Spleen (tissue), 11 donors: Measurements from ENCODE around the gene ERC1. TPM values are rescaled to one million over a fixed set of nuclear protein-coding genes. Genes with fewer than 3 reads are reported as not detected.

ENCODE experiments used
- DNase-seq: peaks from one replicate; pipeline ENCODE4 v3.0.0-alpha.2; 2020
- H3K27ac ChIP-seq, 8 donors: fragments of 200-600 bp; sonication (generic) in 7 of 8; 1 replicate in 4 of 8; 2 replicates in 4 of 8; pipeline versions ENCODE4 v1.5.0 to v1.8.0; 2016 to 2021; ENCODE audit warnings: inconsistent platforms in 4 of 8, mild to moderate bottlenecking in 4 of 8, moderate library complexity in 1 of 8
- H3K27me3 ChIP-seq, 7 donors: fragments of 200-600 bp; sonication (generic) in 6 of 7; replicated peaks in 1 of 7; 1 replicate in 4 of 7; 2 replicates in 3 of 7; pipeline versions ENCODE4 v1.5.0 to v1.8.0; 2016 to 2021; ENCODE audit warnings: inconsistent platforms in 3 of 7, mild to moderate bottlenecking in 1 of 7
- H3K36me3 ChIP-seq, 6 donors: fragments of 200-600 bp; sonication (generic) in 5 of 6; 1 replicate in 4 of 6; 2 replicates in 2 of 6; pipeline versions ENCODE4 v1.5.0 to v1.8.0; 2016 to 2021; ENCODE audit warnings: inconsistent platforms in 2 of 6
- H3K4me1 ChIP-seq, 6 donors: fragments of 200-600 bp; sonication (generic) in 5 of 6; 1 replicate in 3 of 6; 2 replicates in 3 of 6; pipeline versions ENCODE4 v1.5.0 to v1.8.0; 2016 to 2021; ENCODE audit warnings: inconsistent platforms in 3 of 6
- H3K4me3 ChIP-seq, 8 donors: fragments of 200-600 bp; sonication (generic) in 7 of 8; 1 replicate in 4 of 8; 2 replicates in 4 of 8; pipeline versions ENCODE4 v1.5.0 to v1.8.0; 2016 to 2021; ENCODE audit warnings: inconsistent platforms in 4 of 8, mild to moderate bottlenecking in 4 of 8, moderate library complexity in 2 of 8
- H3K9me3 ChIP-seq, 8 donors: fragments of 200-600 bp; sonication (generic) in 7 of 8; 1 replicate in 4 of 8; 2 replicates in 4 of 8; pipeline versions ENCODE4 v1.5.0 to v1.8.0; 2016 to 2021; ENCODE audit warnings: inconsistent platforms in 4 of 8
- CTCF ChIP-seq, 11 experiments: fragments of 200-600 bp in 7 of 11; fragments of 450-650 bp in 4 of 11; sonication (generic) in 4 of 11; IDR thresholded peaks in 8 of 11; conservative IDR thresholded peaks in 3 of 11; 1 replicate in 7 of 11; 2 replicates in 4 of 11; pipeline versions ENCODE4 v1.4.0 to v1.8.0; 2016 to 2021; ENCODE audit warnings: antibody characterized with exemption in 11 of 11, inconsistent platforms in 4 of 11, mild to moderate bottlenecking in 1 of 11
- POLR2A ChIP-seq, 3 donors: fragments of 450-650 bp; IDR thresholded peaks; one replicate each; pipeline ENCODE4 v1.5.1; 2017; ENCODE audit warnings: antibody characterized with exemption in 3 of 3, mild to moderate bottlenecking in 1 of 3
- POLR2AphosphoS5 ChIP-seq, 3 donors: sonication (generic); formaldehyde crosslinking; IDR thresholded peaks; one replicate each; pipeline ENCODE4 v1.5.1; 2017; ENCODE audit warnings: antibody characterized with exemption in 3 of 3
- WGBS, 5 donors: extraction: QIAGEN DNeasy Blood & Tissue Kit in 3 of 5; methylation state at CpG; one replicate each; pipeline versions ENCODE4 v1.1.5 to v1.1.7; 2013 to 2018; 5-methylcytosine and 5-hydroxymethylcytosine counted together
- intact Hi-C: fragments of 100-400 bp; cut with DNase I; formaldehyde crosslinking; loops from one replicate; pipeline ENCODE4 v1.15.0; 2023; ENCODE audit warnings: low total_unique reads
- polyA plus RNA-seq, 3 donors: library from polyadenylated mRNA; stranded (reverse); fragments of 200-250 nt; gene quantifications; one replicate each; pipeline ENCODE4 v1.2.1, GENCODE V29; 2013
- total RNA-seq, 7 donors: library from RNA; depleted of rRNA in 3 of 7; stranded (reverse); fragments of >200 nt in 3 of 7; fragmentation: NEBNext Ultra II Directional in 4 of 7; extraction: Animal tissue kit (Norgen Biotek cat#: 25700) in 4 of 7; gene quantifications; one replicate each; pipeline versions ENCODE4 v1.1.0 to v1.2.1, GENCODE V29; 2016 to 2021
- donor health status: healthy with polysubstance abuse.
- donor health status: DM: no; HTN: no; CAD: no; lungs with moderate emphysema.
- donor health status: DM: no; HTN: no; CAD: no.
- donor health status: Bipolar disorder and iron deficiency.
- donor health status: healthy.
- donor health status: DM: no; HTN: no; CAD: no.
- donor health status: DM: yes; HTN: yes; CAD: no.

The ERC1 gene
- total and polyA plus RNA-seq, 10 donors, result 1.2 to 73.4 (median 42.6) TPM

GRCh38 chr12:1053690-1054089 lies 62.7 kb downstream of the ERC1 start:
- H3K9me3 ChIP-seq, result peaks cover 0 to 11% (median 9%) of the 10 kb centered on the region in 8 donors
- H3K4me1 ChIP-seq, result peaks cover 0 to 24% (median 8%) of the 10 kb centered on the region in 6 donors
- no peak overlapping the region for H3K4me3 ChIP-seq
- H3K36me3 ChIP-seq, result no peaks in the 10 kb centered on the region
- intact Hi-C loops, result no loop called here
- no peak for TF ChIP-seq POLR2AphosphoS5 (IDR thresholded peaks at IDR 0.05)
- TF ChIP-seq POLR2A (IDR thresholded peaks at IDR 0.05), result no peak
- TF ChIP-seq CTCF (IDR thresholded peaks at IDR 0.05 in 8 of 11, conservative IDR thresholded peaks at IDR 0.05 in 3 of 11), result no peak
- H3K27ac ChIP-seq, result no peak overlapping the region
- no peak for DNase-seq
- no peaks in the 10 kb centered on the region for H3K27me3 ChIP-seq

GRCh38 chr12:1054117-1054870 lies 63.3 kb downstream of the ERC1 start:
- Histone ChIP-seq H3K9me3 (peaks cover 0 to 17% (median 16%) of the 10 kb centered on the region in 8 donors), H3K27ac (no peak overlapping the region), H3K27me3 (no peaks in the 10 kb centered on the region), H3K4me1 (peaks cover 0 to 22% (median 5%) of the 10 kb centered on the region in 6 donors), H3K4me3 (no peak overlapping the region), H3K36me3 (no peaks in the 10 kb centered on the region)
- intact Hi-C loops, result no loop called here
- TF ChIP-seq CTCF (IDR thresholded peaks at IDR 0.05 in 8 of 11, conservative IDR thresholded peaks at IDR 0.05 in 3 of 11), result no peak
- WGBS, 5 donors, result 67 to 82% (median 80%) methylated on average over 6 of the region's 6 CpGs
- no peak for DNase-seq

- Histone ChIP-seq H3K27ac (no peak overlapping the region), H3K4me3 (no peak overlapping the region), H3K9me3 (peaks cover 0 to 31% (median 22%) of the 10 kb centered on the region in 8 donors), H3K27me3 (no peaks in the 10 kb centered on the region), H3K36me3 (no peaks in the 10 kb centered on the region), H3K4me1 (peaks cover 0 to 16% (median 3%) of the 10 kb centered on the region in 6 donors)
- intact Hi-C loops, result no loop called here
- TF ChIP-seq POLR2A (IDR thresholded peaks at IDR 0.05) (no peak), POLR2AphosphoS5 (IDR thresholded peaks at IDR 0.05) (no peak), CTCF (IDR thresholded peaks at IDR 0.05 in 8 of 11, conservative IDR thresholded peaks at IDR 0.05 in 3 of 11) (no peak)
- DNase-seq, result no peak
- 91 to 96% (median 94%) methylated on average over 4 of the region's 4 CpGs for WGBS, 5 donors
Observed at GRCh38 chr12:1056390-1056789, 65.4 kb downstream of the ERC1 start.

GRCh38 chr12:1058423-1058822 lies 67.4 kb downstream of the ERC1 start:
- H3K9me3 ChIP-seq, result peaks cover 5 to 47% (median 38%) of the 10 kb centered on the region in 8 donors
- DNase-seq, result no peak
- peaks cover 0 to 11% (median 2%) of the 10 kb centered on the region in 6 donors for H3K36me3 ChIP-seq
- 96 to 100% (median 97%) methylated on average over 2 of the region's 2 CpGs for WGBS, 5 donors
- no peaks in the 10 kb centered on the region for H3K27me3 ChIP-seq
- H3K4me1 ChIP-seq, result peaks cover 0 to 16% (median 3%) of the 10 kb centered on the region in 6 donors
- intact Hi-C loops, result no loop called here
- H3K4me3 ChIP-seq, result no peak overlapping the region
- TF ChIP-seq POLR2A (IDR thresholded peaks at IDR 0.05), result no peak
- no peak for TF ChIP-seq CTCF (IDR thresholded peaks at IDR 0.05 in 8 of 11, conservative IDR thresholded peaks at IDR 0.05 in 3 of 11)
- no peak for TF ChIP-seq POLR2AphosphoS5 (IDR thresholded peaks at IDR 0.05)
- no peak overlapping the region for H3K27ac ChIP-seq
